HepG2 (cell line): ENCODE data around the gene ARMC3. TPM values are rescaled to one million over a fixed set of nuclear protein-coding genes. Genes with fewer than 3 reads are reported as not detected.

Experiments used
- ATAC-seq: fragments of 200-7000 bp; cut with Tn5 transposase; 3 replicates; pipeline ENCODE4 v1.9.1; 2020; ENCODE audit warnings: mild to moderate bottlenecking, moderate library complexity
- Bru-seq: library from RNA; stranded (reverse); fragments of 400-500 nt; gene quantifications from one replicate; lab custom pipeline; 2021; lab: Mats Ljungman, UMichigan
- BruChase-seq, 2 experiments: library from RNA; stranded (reverse); fragments of 400-500 nt; gene quantifications; one replicate each; lab custom pipeline; 2021; lab: Mats Ljungman, UMichigan
- BruUV-seq: library from RNA; stranded (reverse); fragments of 400-500 nt; replicated peaks from 2 replicates; lab custom pipeline; 2021; lab: Mats Ljungman, UMichigan
- CTCF ChIA-PET: fragments of 300-600 bp; formaldehyde crosslinking; extraction: SDS; loops from one replicate; lab custom pipeline; 2021; ENCODE audit warnings: low total read pairs, inconsistent platforms, low intra/inter-chr PET ratio; lab: Yijun Ruan, JAX
- POLR2A ChIA-PET: fragments of 350-600 bp; sonication (Branson Sonifier 250); formaldehyde crosslinking; loops from one replicate; lab custom pipeline; 2020; ENCODE audit warnings: antibody characterized with exemption, inconsistent platforms; lab: Yijun Ruan, JAX
- DNase-seq: peaks from one replicate; pipeline ENCODE4 v3.0.0-alpha.2; 2015; ENCODE audit warnings: low spot score
- FAIRE-seq: peaks from 3 replicates; lab custom pipeline; 2011; peaks lifted over from hg19 to GRCh38; lab: Jason Lieb, UNC
- H2AFZ ChIP-seq: one replicate; pipeline ENCODE4 v1.6.1; 2011; ENCODE audit warnings: low read length, inconsistent platforms
- H3K27ac ChIP-seq: fragments of 300-600 bp; 3 replicates; pipeline ENCODE4 v1.8.0; 2011; ENCODE audit warnings: mixed run types, mild to moderate bottlenecking, mixed read lengths, low read length, inconsistent platforms; ENCODE audit not compliant: insufficient read depth; ENCODE audit errors: extremely low read length
- H3K27me3 ChIP-seq, 2 experiments: fragments of 200-600 bp in 1 of 2; 2 replicates in 1 of 2; 3 replicates in 1 of 2; pipeline versions ENCODE4 v1.6.0 to v1.8.0; 2011; ENCODE audit warnings: low read length in 2 of 2, mild to moderate bottlenecking in 2 of 2, moderate library complexity in 2 of 2, inconsistent platforms in 1 of 2; ENCODE audit not compliant: insufficient read depth in 2 of 2, control insufficient read depth in 1 of 2
- H3K36me3 ChIP-seq, 2 experiments: fragments of 200-600 bp in 1 of 2; replicated peaks in 1 of 2; 2 replicates in 1 of 2; 3 replicates in 1 of 2; pipeline versions ENCODE4 v1.5.1 to v1.8.0; 2011; ENCODE audit warnings: low read length in 2 of 2, inconsistent platforms in 1 of 2; ENCODE audit not compliant: insufficient read depth in 2 of 2, control insufficient read depth in 1 of 2
- H3K4me1 ChIP-seq: 2 replicates; pipeline ENCODE4 v1.5.1; 2012; ENCODE audit warnings: low read length, inconsistent platforms; ENCODE audit not compliant: insufficient read depth
- H3K4me2 ChIP-seq: 2 replicates; pipeline ENCODE4 v1.6.0; 2011; ENCODE audit warnings: low read depth, low read length, inconsistent platforms
- H3K4me3 ChIP-seq, 3 experiments: fragments of 200-600 bp in 1 of 3; sonication (generic), shearing (Covaris generic) in 1 of 3; replicated peaks in 1 of 3; 2 replicates each; pipeline ENCODE4 v1.5.1; 2011 to 2016; ENCODE audit warnings: low read length in 3 of 3, inconsistent platforms in 2 of 3, low read depth in 2 of 3, mild to moderate bottlenecking in 2 of 3, control low read depth in 1 of 3, mixed read lengths in 1 of 3; ENCODE audit not compliant: insufficient read depth in 1 of 3
- H3K79me2 ChIP-seq: one replicate; pipeline ENCODE4 v1.6.1; 2011; ENCODE audit warnings: low read length, inconsistent platforms; ENCODE audit not compliant: insufficient read depth
- H3K9ac ChIP-seq: 2 replicates; pipeline ENCODE4 v1.6.0; 2011; ENCODE audit warnings: mild to moderate bottlenecking, low read depth, low read length, inconsistent platforms; ENCODE audit not compliant: insufficient read depth
- H3K9me3 ChIP-seq: 2 replicates; pipeline ENCODE4 v1.5.1; 2012; ENCODE audit warnings: mild to moderate bottlenecking, low read length
- H4K20me1 ChIP-seq: 2 replicates; pipeline ENCODE4 v1.6.0; 2011; ENCODE audit warnings: inconsistent platforms, mild to moderate bottlenecking, low read length, moderate library complexity; ENCODE audit not compliant: insufficient read depth
- ARID2 ChIP-seq: sonication (generic); formaldehyde crosslinking; IDR thresholded peaks from 2 replicates; pipeline ENCODE4 v1.8.1; 2022; ENCODE audit warnings: mild to moderate bottlenecking, missing genetic modification reagents, borderline replicate concordance
- YY1 ChIP-seq: IDR thresholded peaks from 2 replicates; pipeline ENCODE4 v1.6.1; 2011; ENCODE audit warnings: low read length, low read depth, moderate library complexity, mild to moderate bottlenecking; ENCODE audit not compliant: insufficient read depth, insufficient replicate concordance
- WGBS: methylation state at CpG from one replicate; pipeline ENCODE4 v1.1.6; 2017; ENCODE audit warnings: low lambda C conversion rate; 5-methylcytosine and 5-hydroxymethylcytosine counted together
- in situ Hi-C: cut with HindIII; loops from 2 replicates; pipeline ENCODE4 v1.10.0; 2017; ENCODE audit warnings: low pct_unique_long_range_greater_than_20kb; ENCODE audit not compliant: extremely low pct_ligation_motif_present
- intact Hi-C: fragments of 100-400 bp; cut with micrococcal nuclease; formaldehyde crosslinking; loops from one replicate; pipeline ENCODE4 v1.10.0; 2022; ENCODE audit not compliant: unreplicated experiment
- long read RNA-seq, 2 experiments: library from RNA in 1 of 2; library from polyadenylated mRNA in 1 of 2; stranded (forward) in 1 of 2; unstranded in 1 of 2; transcript quantifications; one replicate each; pipeline ENCODE4 v2.0.0, GENCODE V29; 2019 to 2022
- polyA minus RNA-seq, 3 experiments: library from RNA; depleted of rRNA, polyadenylated mRNA; stranded (reverse); fragments of >200 nt; gene quantifications; 2 replicates each; pipeline ENCODE4 v1.2.3, GENCODE V29; 2011; ENCODE audit warnings: low replicate concordance in 1 of 3
- polyA plus RNA-seq, 8 experiments: library from polyadenylated mRNA; depleted of rRNA in 3 of 8; stranded (reverse) in 7 of 8; unstranded in 1 of 8; fragments of >200 nt; fragmentation: Illumina TruSeq in 4 of 8; extraction: Trizol in 4 of 8; gene quantifications; 2 replicates each; pipeline versions ENCODE4 v1.2.1 to v1.2.3, GENCODE V29; 2011 to 2016; ENCODE audit warnings: low read depth in 4 of 8, missing spikeins in 1 of 8, mixed read lengths in 1 of 8; ENCODE audit not compliant: insufficient read depth in 1 of 8
- total RNA-seq, 5 experiments: library from RNA; depleted of rRNA; stranded (reverse); fragments of >200 nt; fragmentation: Illumina TruSeq; extraction: Trizol; gene quantifications; 2 replicates each; pipeline ENCODE4 v1.2.3, GENCODE V29; 2016; ENCODE audit warnings: low read depth in 1 of 5
- TF ChIP-seq, protein P1 (sequence below): IDR thresholded peaks from 2 replicates; pipeline ENCODE4 v1.6.1; 2012; ENCODE audit warnings: inconsistent platforms
- TF ChIP-seq, protein P2 (sequence below): sonication (generic); formaldehyde crosslinking; IDR thresholded peaks from 2 replicates; pipeline ENCODE4 v1.4.0; 2020; ENCODE audit warnings: mild to moderate bottlenecking, missing genetic modification reagents
- TF ChIP-seq, protein P3 (sequence below): sonication (generic); formaldehyde crosslinking; IDR thresholded peaks from one replicate; pipeline ENCODE4 v1.5.1; 2020; ENCODE audit warnings: mild to moderate bottlenecking, missing genetic modification reagents; ENCODE audit errors: not compliant biosample characterization

The ARMC3 gene, protein sequence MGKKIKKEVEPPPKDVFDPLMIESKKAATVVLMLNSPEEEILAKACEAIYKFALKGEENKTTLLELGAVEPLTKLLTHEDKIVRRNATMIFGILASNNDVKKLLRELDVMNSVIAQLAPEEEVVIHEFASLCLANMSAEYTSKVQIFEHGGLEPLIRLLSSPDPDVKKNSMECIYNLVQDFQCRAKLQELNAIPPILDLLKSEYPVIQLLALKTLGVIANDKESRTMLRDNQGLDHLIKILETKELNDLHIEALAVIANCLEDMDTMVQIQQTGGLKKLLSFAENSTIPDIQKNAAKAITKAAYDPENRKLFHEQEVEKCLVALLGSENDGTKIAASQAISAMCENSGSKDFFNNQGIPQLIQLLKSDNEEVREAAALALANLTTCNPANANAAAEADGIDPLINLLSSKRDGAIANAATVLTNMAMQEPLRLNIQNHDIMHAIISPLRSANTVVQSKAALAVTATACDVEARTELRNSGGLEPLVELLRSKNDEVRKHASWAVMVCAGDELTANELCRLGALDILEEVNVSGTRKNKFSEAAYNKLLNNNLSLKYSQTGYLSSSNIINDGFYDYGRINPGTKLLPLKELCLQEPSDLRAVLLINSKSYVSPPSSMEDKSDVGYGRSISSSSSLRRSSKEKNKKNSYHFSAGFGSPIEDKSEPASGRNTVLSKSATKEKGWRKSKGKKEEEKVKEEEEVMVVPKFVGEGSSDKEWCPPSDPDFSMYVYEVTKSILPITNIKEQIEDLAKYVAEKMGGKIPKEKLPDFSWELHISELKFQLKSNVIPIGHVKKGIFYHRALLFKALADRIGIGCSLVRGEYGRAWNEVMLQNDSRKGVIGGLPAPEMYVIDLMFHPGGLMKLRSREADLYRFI
- total RNA-seq (2016; rRNA removed; fragmentation: Illumina TruSeq; extraction: Trizol): not detected in 2 replicates
- not detected in 2 replicates for total RNA-seq (2016; cell fraction: cytosol; rRNA removed; fragmentation: Illumina TruSeq; extraction: Trizol; ENCODE audit: low read depth)
- total RNA-seq (2016; cell fraction: insoluble cytoplasmic fraction; rRNA removed; fragmentation: Illumina TruSeq; extraction: Trizol): not detected in 2 replicates
- not detected in 2 replicates for total RNA-seq (2016; cell fraction: membrane; rRNA removed; fragmentation: Illumina TruSeq; extraction: Trizol)
- total RNA-seq (2016; cell fraction: nucleus; rRNA removed; fragmentation: Illumina TruSeq; extraction: Trizol): not detected in 2 replicates
- polyA plus RNA-seq (2011; rRNA removed): not detected in 2 replicates
- polyA plus RNA-seq (2011; cell fraction: cytosol; rRNA removed): not detected in 2 replicates
- not detected in 2 replicates for polyA plus RNA-seq (2011; cell fraction: nucleus; rRNA removed)
- not detected in 2 replicates for polyA plus RNA-seq (2012)
- not detected in 2 replicates for polyA plus RNA-seq (2016; cell fraction: cytosol; fragmentation: Illumina TruSeq; extraction: Trizol; ENCODE audit: low read depth)
- polyA plus RNA-seq (2016; cell fraction: insoluble cytoplasmic fraction; fragmentation: Illumina TruSeq; extraction: Trizol; ENCODE audit: low read depth): not detected in 2 replicates
- not detected in 2 replicates for polyA plus RNA-seq (2016; cell fraction: membrane; fragmentation: Illumina TruSeq; extraction: Trizol; ENCODE audit: low read depth)
- polyA plus RNA-seq (2016; cell fraction: nucleus; fragmentation: Illumina TruSeq; extraction: Trizol; ENCODE audit: insufficient read depth, low read depth): not detected in 2 replicates
- not detected in 2 replicates for polyA minus RNA-seq (2011; rRNA and poly(A)+ RNA removed; ENCODE audit: low replicate concordance)
- not detected in 2 replicates for polyA minus RNA-seq (2011; cell fraction: cytosol; rRNA and poly(A)+ RNA removed)
- not detected in 2 replicates for polyA minus RNA-seq (2011; cell fraction: nucleus; rRNA and poly(A)+ RNA removed)
- Bru-seq, nascent RNA: percentile 2 among the genes with signal in this experiment
- BruChase-seq, experiment 1, labeled RNA remaining after a 6-hour chase: percentile 2 among the genes with signal in this experiment
- percentile 1 among the genes with signal in this experiment for BruChase-seq, experiment 2, labeled RNA remaining after a 2-hour chase
- long read RNA-seq, experiment 1: 0 reads
- long read RNA-seq, experiment 2: 0 reads

DNA sequence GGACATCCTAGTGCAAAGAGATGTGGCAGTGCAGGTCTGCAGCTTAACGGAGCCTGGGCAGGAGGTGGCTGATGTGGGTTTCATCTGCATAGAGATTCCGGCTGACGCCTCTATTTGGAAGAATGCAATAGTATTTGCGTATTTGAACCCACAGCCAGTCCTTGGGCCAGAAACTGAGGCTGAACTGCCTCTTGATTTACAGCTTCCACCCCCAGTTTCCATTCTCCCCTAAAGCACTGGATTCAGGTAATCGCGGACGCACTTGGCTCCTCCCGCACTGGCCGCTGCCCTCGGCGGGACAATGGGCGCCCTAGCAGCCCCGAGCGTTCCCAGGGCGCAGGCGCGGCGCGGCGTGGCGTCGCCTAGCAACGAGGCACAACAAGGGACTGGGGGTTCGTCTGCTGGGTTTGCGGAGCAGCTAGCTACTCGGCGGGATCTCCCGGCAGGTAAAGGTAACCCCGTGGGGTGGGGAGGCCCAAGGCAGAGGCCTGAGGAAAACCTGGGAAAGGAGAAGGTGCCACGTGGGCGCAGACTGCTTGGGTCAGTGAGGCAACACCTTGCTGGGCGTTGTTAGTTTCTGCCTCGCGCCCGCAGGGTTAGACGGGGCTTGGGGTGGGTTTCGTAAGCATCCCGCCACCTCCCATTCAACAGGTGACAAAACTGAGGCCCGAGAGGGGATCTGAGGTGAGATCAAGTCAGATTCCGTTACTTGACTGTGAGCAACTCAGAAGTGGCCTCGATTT is at the start of gene ARMC3:
TSS of gene ARMC3 (plus strand) at position 393 of the 743 bp plus-strand sequence. CDS start 3,944 bp downstream, outside the sequence.
- Histone ChIP-seq H3K4me1 (peaks cover 13% of the 10 kb centered on the region), H3K4me3 (peak within 1 kb of the TSS; percentile 22 to 65 (median 37)), H4K20me1 (no peaks in the 10 kb centered on the region), H3K27me3 (peaks cover 0 to 9% of the 10 kb centered on the region in 2 experiments; a peak in 2 of 5 replicates), H2AFZ (peak within 1 kb of the TSS; percentile 61), H3K9ac (peak within 1 kb of the TSS; percentile 41; the same call in 1 of the 2 replicates), H3K4me2 (peak within 1 kb of the TSS; percentile 81), H3K27ac (no peak within 1 kb of the TSS), H3K9me3 (no peaks in the 10 kb centered on the region), H3K36me3 (no peaks in the 10 kb centered on the region), H3K79me2 (no peaks in the 10 kb centered on the region)
- no TSS peak for BruUV-seq
- FAIRE-seq (no peak), ATAC-seq (peak; percentile 100), DNase-seq (peak; percentile 41)
- 24% methylated on average over 21 of the region's 41 CpGs for WGBS
- POLR2A ChIA-PET: no interaction called here
- CTCF ChIA-PET: no interaction called here
- intact Hi-C loops: no loop called here
- in situ Hi-C loops: no loop called here
- TF ChIP-seq, protein P1, sequence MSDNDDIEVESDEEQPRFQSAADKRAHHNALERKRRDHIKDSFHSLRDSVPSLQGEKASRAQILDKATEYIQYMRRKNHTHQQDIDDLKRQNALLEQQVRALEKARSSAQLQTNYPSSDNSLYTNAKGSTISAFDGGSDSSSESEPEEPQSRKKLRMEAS: peak; percentile 62
- TF ChIP-seq, protein P2, sequence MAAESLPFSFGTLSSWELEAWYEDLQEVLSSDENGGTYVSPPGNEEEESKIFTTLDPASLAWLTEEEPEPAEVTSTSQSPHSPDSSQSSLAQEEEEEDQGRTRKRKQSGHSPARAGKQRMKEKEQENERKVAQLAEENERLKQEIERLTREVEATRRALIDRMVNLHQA: no peak
- TF ChIP-seq YY1 (no peak), ARID2 (CRISPR knock-in tag) (no peak)
- TF ChIP-seq, protein P3, sequence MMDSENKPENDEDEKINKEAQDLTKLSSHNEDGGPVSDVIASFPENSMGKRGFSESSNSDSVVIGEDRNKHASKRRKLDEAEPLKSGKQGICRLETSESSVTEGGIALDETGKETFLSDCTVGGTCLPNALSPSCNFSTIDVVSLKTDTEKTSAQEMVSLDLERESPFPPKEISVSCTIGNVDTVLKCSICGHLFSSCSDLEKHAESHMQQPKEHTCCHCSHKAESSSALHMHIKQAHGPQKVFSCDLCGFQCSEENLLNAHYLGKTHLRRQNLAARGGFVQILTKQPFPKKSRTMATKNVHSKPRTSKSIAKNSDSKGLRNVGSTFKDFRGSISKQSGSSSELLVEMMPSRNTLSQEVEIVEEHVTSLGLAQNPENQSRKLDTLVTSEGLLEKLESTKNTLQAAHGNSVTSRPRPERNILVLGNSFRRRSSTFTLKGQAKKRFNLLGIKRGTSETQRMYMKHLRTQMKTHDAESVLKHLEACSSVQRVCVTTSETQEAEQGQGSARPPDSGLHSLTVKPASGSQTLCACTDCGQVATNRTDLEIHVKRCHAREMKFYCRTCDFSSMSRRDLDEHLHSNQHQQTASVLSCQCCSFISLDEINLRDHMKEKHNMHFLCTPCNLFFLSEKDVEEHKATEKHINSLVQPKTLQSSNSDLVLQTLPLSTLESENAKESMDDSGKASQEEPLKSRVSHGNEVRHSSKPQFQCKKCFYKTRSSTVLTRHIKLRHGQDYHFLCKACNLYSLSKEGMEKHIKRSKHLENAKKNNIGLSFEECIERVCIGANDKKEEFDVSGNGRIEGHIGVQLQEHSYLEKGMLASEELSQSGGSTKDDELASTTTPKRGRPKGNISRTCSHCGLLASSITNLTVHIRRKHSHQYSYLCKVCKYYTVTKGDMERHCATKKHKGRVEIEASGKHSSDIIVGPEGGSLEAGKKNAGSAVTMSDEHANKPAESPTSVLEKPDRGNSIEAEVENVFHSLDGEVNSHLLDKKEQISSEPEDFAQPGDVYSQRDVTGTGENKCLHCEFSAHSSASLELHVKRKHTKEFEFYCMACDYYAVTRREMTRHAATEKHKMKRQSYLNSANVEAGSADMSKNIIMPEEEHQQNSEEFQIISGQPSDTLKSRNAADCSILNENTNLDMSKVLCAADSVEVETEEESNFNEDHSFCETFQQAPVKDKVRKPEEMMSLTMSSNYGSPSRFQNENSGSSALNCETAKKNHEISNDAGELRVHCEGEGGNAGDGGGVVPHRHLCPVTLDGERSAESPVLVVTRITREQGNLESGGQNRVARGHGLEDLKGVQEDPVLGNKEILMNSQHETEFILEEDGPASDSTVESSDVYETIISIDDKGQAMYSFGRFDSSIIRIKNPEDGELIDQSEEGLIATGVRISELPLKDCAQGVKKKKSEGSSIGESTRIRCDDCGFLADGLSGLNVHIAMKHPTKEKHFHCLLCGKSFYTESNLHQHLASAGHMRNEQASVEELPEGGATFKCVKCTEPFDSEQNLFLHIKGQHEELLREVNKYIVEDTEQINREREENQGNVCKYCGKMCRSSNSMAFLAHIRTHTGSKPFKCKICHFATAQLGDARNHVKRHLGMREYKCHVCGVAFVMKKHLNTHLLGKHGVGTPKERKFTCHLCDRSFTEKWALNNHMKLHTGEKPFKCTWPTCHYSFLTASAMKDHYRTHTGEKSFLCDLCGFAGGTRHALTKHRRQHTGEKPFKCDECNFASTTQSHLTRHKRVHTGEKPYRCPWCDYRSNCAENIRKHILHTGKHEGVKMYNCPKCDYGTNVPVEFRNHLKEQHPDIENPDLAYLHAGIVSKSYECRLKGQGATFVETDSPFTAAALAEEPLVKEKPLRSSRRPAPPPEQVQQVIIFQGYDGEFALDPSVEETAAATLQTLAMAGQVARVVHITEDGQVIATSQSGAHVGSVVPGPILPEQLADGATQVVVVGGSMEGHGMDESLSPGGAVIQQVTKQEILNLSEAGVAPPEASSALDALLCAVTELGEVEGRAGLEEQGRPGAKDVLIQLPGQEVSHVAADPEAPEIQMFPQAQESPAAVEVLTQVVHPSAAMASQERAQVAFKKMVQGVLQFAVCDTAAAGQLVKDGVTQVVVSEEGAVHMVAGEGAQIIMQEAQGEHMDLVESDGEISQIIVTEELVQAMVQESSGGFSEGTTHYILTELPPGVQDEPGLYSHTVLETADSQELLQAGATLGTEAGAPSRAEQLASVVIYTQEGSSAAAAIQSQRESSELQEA: peak; percentile 43
